ENCODE data around the gene CAMTA1.

The CAMTA1 gene

DNA sequence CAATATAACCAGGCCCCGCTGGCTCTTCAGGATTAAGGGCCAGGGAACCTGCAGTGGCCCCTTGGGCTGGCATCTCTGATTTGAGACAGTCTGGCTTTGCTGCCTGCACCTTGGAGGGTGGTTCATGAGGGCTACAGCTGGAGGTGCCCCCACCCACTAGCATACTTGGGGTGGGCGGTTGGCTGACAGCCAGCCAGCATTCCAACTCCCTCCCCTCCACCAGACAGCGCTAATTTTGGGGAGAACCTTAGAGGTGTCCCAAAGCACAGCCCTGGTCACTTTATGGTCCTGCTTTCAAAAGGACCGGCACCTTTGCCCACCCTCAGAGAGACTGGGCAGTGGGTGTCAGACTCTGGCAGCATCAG lies 805.2 kb downstream of the CAMTA1 start:
- TF ChIP-seq, protein P1, sequence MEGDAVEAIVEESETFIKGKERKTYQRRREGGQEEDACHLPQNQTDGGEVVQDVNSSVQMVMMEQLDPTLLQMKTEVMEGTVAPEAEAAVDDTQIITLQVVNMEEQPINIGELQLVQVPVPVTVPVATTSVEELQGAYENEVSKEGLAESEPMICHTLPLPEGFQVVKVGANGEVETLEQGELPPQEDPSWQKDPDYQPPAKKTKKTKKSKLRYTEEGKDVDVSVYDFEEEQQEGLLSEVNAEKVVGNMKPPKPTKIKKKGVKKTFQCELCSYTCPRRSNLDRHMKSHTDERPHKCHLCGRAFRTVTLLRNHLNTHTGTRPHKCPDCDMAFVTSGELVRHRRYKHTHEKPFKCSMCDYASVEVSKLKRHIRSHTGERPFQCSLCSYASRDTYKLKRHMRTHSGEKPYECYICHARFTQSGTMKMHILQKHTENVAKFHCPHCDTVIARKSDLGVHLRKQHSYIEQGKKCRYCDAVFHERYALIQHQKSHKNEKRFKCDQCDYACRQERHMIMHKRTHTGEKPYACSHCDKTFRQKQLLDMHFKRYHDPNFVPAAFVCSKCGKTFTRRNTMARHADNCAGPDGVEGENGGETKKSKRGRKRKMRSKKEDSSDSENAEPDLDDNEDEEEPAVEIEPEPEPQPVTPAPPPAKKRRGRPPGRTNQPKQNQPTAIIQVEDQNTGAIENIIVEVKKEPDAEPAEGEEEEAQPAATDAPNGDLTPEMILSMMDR (IDR thresholded peaks at IDR 0.05; ENCODE audit: poor library complexity, severe bottlenecking), result no peak
- ATAC-seq (ENCODE audit: low read depth), result no peak
- Histone ChIP-seq H3K36me3 (ENCODE audit: low read depth) (no peaks in the 10 kb centered on the region), H3K27me3 (ENCODE audit: insufficient read depth, poor library complexity, severe bottlenecking) (peaks cover 3% of the 10 kb centered on the region), H3K4me1 (ENCODE audit: insufficient read depth, poor library complexity, severe bottlenecking) (no peaks in the 10 kb centered on the region), H3K4me3 (ENCODE audit: severe bottlenecking) (no peak overlapping the region), H3K27ac (ENCODE audit: poor library complexity, severe bottlenecking) (no peak overlapping the region), H3K9me3 (ENCODE audit: severe bottlenecking) (no peaks in the 10 kb centered on the region)
- peak; percentile 21 for DNase-seq (ENCODE audit: low spot score)

DNA sequence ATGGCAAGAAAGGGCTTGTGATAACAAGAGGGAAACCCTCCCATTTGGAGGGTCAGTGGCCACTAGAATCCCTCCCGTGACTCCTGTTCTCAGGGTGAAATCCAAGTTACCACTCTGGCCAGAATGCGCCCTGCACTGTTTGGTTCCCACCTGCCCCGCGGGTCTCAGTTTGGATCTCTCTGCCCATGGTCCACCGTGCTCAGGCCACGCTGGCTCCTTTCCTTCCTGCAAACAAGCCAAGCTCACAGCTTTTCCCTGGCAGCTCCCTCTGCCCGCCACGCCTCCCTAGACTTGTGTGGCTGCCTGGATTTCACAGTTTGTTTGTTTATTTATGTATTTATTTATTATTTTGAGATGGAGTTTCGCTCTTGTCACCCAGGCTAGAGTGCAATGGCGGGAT lies 806.3 kb downstream of the CAMTA1 start:
- no peaks in the 10 kb centered on the region for H3K4me1 ChIP-seq (ENCODE audit: insufficient read depth, poor library complexity, severe bottlenecking)
- TF ChIP-seq, protein P1 (IDR thresholded peaks at IDR 0.05; ENCODE audit: poor library complexity, severe bottlenecking), result no peak
- DNase-seq (ENCODE audit: low spot score), result no peak
- no peak overlapping the region for H3K27ac ChIP-seq (ENCODE audit: poor library complexity, severe bottlenecking)
- H3K36me3 ChIP-seq (ENCODE audit: low read depth), result no peaks in the 10 kb centered on the region
- no peak overlapping the region for H3K4me3 ChIP-seq (ENCODE audit: severe bottlenecking)
- ATAC-seq (ENCODE audit: low read depth), result no peak
- peaks cover 3% of the 10 kb centered on the region for H3K27me3 ChIP-seq (ENCODE audit: insufficient read depth, poor library complexity, severe bottlenecking)
- no peaks in the 10 kb centered on the region for H3K9me3 ChIP-seq (ENCODE audit: severe bottlenecking)

- ATAC-seq (ENCODE audit: low read depth) (no peak), DNase-seq (ENCODE audit: low spot score) (peak; percentile 31)
- Histone ChIP-seq H3K27ac (ENCODE audit: poor library complexity, severe bottlenecking) (no peak overlapping the region), H3K4me1 (ENCODE audit: insufficient read depth, poor library complexity, severe bottlenecking) (no peaks in the 10 kb centered on the region), H3K9me3 (ENCODE audit: severe bottlenecking) (no peaks in the 10 kb centered on the region), H3K27me3 (ENCODE audit: insufficient read depth, poor library complexity, severe bottlenecking) (peaks cover 3% of the 10 kb centered on the region), H3K36me3 (ENCODE audit: low read depth) (no peaks in the 10 kb centered on the region), H3K4me3 (ENCODE audit: severe bottlenecking) (no peak overlapping the region)
- TF ChIP-seq, protein P1 (IDR thresholded peaks at IDR 0.05; ENCODE audit: poor library complexity, severe bottlenecking), result no peak
Measured at GRCh38 chr1:7592120-7592798, 807.0 kb downstream of the CAMTA1 start.

- TF ChIP-seq, protein P1 (IDR thresholded peaks at IDR 0.05; ENCODE audit: poor library complexity, severe bottlenecking), result no peak
- no peak overlapping the region for H3K4me3 ChIP-seq (ENCODE audit: severe bottlenecking)
- H3K36me3 ChIP-seq (ENCODE audit: low read depth), result no peaks in the 10 kb centered on the region
- peaks cover 3% of the 10 kb centered on the region for H3K27me3 ChIP-seq (ENCODE audit: insufficient read depth, poor library complexity, severe bottlenecking)
- no peak for ATAC-seq (ENCODE audit: low read depth)
- peak; percentile 15 for DNase-seq (ENCODE audit: low spot score)
- H3K9me3 ChIP-seq (ENCODE audit: severe bottlenecking), result no peaks in the 10 kb centered on the region
- no peaks in the 10 kb centered on the region for H3K4me1 ChIP-seq (ENCODE audit: insufficient read depth, poor library complexity, severe bottlenecking)
- H3K27ac ChIP-seq (ENCODE audit: poor library complexity, severe bottlenecking), result no peak overlapping the region
Measured at GRCh38 chr1:7594002-7594713, 808.9 kb downstream of the CAMTA1 start.

Data from RWPE2 (cell line).